ENCODE measurements around the gene PHACTR2.

- no peak for TF ChIP-seq EP300 (IDR thresholded peaks at IDR 0.05)
- TF ChIP-seq CTCF (IDR thresholded peaks at IDR 0.05), result no peak
- no peak for TF ChIP-seq POLR2A (IDR thresholded peaks at IDR 0.05)
These were observed 35.4 kb upstream of the PHACTR2 start for GRCh38 chr6:143642403-143642802.

All from tibial nerve (tissue), 4 donors.